Osteoblast (primary cell): ENCODE data around the gene ANKIB1. TPM values are rescaled to one million over a fixed set of nuclear protein-coding genes. Genes with fewer than 3 reads are reported as not detected.

Experiments
- DNase-seq: peaks from one replicate; pipeline ENCODE4 v3.0.0; 2011; ENCODE audit warnings: low spot score, mixed read lengths; ENCODE audit not compliant: insufficient read length; ENCODE audit errors: missing footprints
- H2AFZ ChIP-seq: 2 replicates; pipeline ENCODE4 v1.6.0; 2011; ENCODE audit warnings: mild to moderate bottlenecking, low read length
- H3K27ac ChIP-seq: 2 replicates; pipeline ENCODE4 v1.5.1; 2011; ENCODE audit warnings: mild to moderate bottlenecking, low read depth, low read length, moderate library complexity
- H3K27me3 ChIP-seq: 2 replicates; pipeline ENCODE4 v1.6.0; 2012; ENCODE audit warnings: mild to moderate bottlenecking, control low read depth, inconsistent platforms, low read length, moderate library complexity; ENCODE audit not compliant: insufficient read depth
- H3K36me3 ChIP-seq: 2 replicates; pipeline ENCODE4 v1.5.1; 2011; ENCODE audit warnings: mild to moderate bottlenecking, low read length, control low read depth, moderate library complexity; ENCODE audit not compliant: insufficient read depth
- H3K4me1 ChIP-seq: 2 replicates; pipeline ENCODE4 v1.5.1; 2011; ENCODE audit warnings: mild to moderate bottlenecking, low read length, control low read depth, moderate library complexity; ENCODE audit not compliant: insufficient read depth
- H3K4me2 ChIP-seq: 2 replicates; pipeline ENCODE4 v1.6.0; 2011; ENCODE audit warnings: mild to moderate bottlenecking, low read length; ENCODE audit not compliant: insufficient read depth
- H3K4me3 ChIP-seq: fragments of 200-600 bp; sonication (generic); 3 replicates; pipeline ENCODE4 v1.5.1; 2012; ENCODE audit warnings: mild to moderate bottlenecking, low read length, inconsistent platforms; ENCODE audit not compliant: insufficient read depth
- H3K79me2 ChIP-seq: 2 replicates; pipeline ENCODE4 v1.6.0; 2012; ENCODE audit warnings: mild to moderate bottlenecking, low read length, control low read depth, inconsistent platforms; ENCODE audit not compliant: insufficient read depth
- H3K9me3 ChIP-seq: 2 replicates; pipeline ENCODE4 v1.5.1; 2011; ENCODE audit warnings: low read depth, low read length, control low read depth
- H4K20me1 ChIP-seq: 2 replicates; pipeline ENCODE4 v1.6.0; 2012; ENCODE audit warnings: mild to moderate bottlenecking, low read length, control low read depth; ENCODE audit not compliant: insufficient read depth
- total RNA-seq: library from RNA; depleted of rRNA; stranded (reverse); fragments of >200 nt; gene quantifications from 2 replicates; pipeline ENCODE4 v1.2.3, GENCODE V29; 2012
- TF ChIP-seq, protein P1 (sequence below): IDR thresholded peaks from 2 replicates; pipeline ENCODE4 v1.5.1; 2011; ENCODE audit warnings: mild to moderate bottlenecking, low read depth, low read length, moderate library complexity; ENCODE audit errors: extremely low read depth

ANKIB1 gene, protein sequence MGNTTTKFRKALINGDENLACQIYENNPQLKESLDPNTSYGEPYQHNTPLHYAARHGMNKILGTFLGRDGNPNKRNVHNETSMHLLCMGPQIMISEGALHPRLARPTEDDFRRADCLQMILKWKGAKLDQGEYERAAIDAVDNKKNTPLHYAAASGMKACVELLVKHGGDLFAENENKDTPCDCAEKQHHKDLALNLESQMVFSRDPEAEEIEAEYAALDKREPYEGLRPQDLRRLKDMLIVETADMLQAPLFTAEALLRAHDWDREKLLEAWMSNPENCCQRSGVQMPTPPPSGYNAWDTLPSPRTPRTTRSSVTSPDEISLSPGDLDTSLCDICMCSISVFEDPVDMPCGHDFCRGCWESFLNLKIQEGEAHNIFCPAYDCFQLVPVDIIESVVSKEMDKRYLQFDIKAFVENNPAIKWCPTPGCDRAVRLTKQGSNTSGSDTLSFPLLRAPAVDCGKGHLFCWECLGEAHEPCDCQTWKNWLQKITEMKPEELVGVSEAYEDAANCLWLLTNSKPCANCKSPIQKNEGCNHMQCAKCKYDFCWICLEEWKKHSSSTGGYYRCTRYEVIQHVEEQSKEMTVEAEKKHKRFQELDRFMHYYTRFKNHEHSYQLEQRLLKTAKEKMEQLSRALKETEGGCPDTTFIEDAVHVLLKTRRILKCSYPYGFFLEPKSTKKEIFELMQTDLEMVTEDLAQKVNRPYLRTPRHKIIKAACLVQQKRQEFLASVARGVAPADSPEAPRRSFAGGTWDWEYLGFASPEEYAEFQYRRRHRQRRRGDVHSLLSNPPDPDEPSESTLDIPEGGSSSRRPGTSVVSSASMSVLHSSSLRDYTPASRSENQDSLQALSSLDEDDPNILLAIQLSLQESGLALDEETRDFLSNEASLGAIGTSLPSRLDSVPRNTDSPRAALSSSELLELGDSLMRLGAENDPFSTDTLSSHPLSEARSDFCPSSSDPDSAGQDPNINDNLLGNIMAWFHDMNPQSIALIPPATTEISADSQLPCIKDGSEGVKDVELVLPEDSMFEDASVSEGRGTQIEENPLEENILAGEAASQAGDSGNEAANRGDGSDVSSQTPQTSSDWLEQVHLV
- total RNA-seq: 93.7 and 98.1 TPM in 2 replicates

DNA sequence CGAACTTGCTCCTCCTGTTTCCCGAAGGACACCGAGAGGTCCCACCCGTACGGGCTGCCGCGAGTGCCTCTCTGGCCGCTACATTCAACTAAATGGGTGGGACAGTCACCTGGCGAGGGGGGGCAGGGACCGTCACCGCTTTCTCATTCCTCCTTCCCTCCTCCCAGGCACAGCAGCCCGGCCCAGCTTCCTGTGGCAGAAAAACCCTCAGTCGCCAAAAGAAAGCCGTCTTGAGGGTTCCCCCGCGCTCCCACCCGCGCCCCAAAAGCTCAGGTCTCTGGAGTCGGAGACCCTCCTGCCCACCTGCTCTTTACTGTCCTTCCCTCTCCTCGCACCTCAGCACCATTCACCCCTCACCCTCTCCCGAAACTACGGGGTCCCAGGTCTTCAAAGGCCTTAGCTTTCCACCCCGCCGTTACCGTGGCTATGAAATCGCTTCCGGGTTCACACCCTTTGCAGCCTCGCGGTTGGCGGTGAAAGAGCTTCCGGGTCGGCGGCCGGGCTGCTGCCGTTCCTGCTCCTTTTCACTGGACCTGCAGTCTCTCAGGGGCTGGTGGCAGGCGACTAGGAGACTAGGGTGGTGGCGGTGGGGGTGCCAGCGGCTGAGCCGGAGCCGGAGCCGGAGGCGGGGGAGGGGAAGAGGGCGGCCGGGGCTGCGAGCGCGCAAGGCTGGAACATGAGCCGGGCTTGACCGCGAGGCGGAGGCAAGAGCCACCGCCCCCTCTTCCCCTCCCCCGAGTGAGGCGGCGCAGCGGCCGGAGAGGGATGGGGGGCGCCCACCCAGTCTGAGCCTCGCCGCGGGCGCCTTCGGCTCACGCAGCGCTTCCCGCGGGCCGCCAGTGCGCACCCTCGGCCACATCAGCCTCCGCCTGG is at the start of gene ANKIB1, which contains the start of gene KRIT1:
ANKIB1 (plus strand) TSS at position 488 of the 873 bp plus-strand sequence. CDS start 49,005 bp downstream, outside the sequence.
KRIT1 (minus strand) TSS at position 428 of the 873 bp plus-strand sequence. CDS start 3,779 bp downstream, outside the sequence.
- H3K79me2 ChIP-seq: peaks cover 79% of the 10 kb centered on the region
- peak within 1 kb of the TSS; percentile 100 for H2AFZ ChIP-seq
- H4K20me1 ChIP-seq: peaks cover 20% of the 10 kb centered on the region
- TF ChIP-seq, protein P1, sequence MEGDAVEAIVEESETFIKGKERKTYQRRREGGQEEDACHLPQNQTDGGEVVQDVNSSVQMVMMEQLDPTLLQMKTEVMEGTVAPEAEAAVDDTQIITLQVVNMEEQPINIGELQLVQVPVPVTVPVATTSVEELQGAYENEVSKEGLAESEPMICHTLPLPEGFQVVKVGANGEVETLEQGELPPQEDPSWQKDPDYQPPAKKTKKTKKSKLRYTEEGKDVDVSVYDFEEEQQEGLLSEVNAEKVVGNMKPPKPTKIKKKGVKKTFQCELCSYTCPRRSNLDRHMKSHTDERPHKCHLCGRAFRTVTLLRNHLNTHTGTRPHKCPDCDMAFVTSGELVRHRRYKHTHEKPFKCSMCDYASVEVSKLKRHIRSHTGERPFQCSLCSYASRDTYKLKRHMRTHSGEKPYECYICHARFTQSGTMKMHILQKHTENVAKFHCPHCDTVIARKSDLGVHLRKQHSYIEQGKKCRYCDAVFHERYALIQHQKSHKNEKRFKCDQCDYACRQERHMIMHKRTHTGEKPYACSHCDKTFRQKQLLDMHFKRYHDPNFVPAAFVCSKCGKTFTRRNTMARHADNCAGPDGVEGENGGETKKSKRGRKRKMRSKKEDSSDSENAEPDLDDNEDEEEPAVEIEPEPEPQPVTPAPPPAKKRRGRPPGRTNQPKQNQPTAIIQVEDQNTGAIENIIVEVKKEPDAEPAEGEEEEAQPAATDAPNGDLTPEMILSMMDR: no peak
- no peaks in the 10 kb centered on the region for H3K9me3 ChIP-seq
- H3K27me3 ChIP-seq: no peaks in the 10 kb centered on the region
- H3K4me2 ChIP-seq: peak within 1 kb of the TSS; percentile 76
- H3K36me3 ChIP-seq: peaks cover 10% of the 10 kb centered on the region
- H3K4me1 ChIP-seq: peaks cover 19% of the 10 kb centered on the region
- H3K27ac ChIP-seq: peak within 1 kb of the TSS; percentile 86
- DNase-seq: peak; percentile 93
- peak within 1 kb of the TSS; percentile 95 for H3K4me3 ChIP-seq

DNA sequence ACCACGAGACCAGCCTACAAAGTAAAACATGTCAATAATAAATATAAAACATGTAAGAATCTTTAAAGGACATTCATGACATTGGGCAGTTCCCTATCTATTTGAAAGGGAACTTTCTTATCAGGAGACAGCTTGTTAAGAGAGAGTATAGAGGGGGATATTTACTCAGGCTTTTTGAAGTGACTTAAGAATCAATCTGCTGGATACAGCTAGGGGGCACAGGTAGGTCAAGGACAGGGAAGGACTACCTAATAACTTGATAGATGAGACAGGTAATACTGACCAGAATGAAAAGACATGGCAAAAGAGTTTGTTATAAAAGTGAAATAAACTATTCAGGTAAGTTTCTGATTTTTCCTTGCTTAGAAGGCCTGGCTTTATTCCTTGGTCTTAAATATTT is 45.0 kb upstream of the ANKIB1 start:
- H3K4me2 ChIP-seq: no peak overlapping the region
- H3K4me3 ChIP-seq: no peak overlapping the region
- H2AFZ ChIP-seq: no peak overlapping the region
- TF ChIP-seq, protein P1: no peak
- no peak overlapping the region for H3K27ac ChIP-seq
- H3K27me3 ChIP-seq: no peaks in the 10 kb centered on the region
- peaks cover 2% of the 10 kb centered on the region for H4K20me1 ChIP-seq
- H3K36me3 ChIP-seq: peaks cover 42% of the 10 kb centered on the region
- no peaks in the 10 kb centered on the region for H3K9me3 ChIP-seq
- no peaks in the 10 kb centered on the region for H3K79me2 ChIP-seq
- no peak for DNase-seq
- no peaks in the 10 kb centered on the region for H3K4me1 ChIP-seq

DNA sequence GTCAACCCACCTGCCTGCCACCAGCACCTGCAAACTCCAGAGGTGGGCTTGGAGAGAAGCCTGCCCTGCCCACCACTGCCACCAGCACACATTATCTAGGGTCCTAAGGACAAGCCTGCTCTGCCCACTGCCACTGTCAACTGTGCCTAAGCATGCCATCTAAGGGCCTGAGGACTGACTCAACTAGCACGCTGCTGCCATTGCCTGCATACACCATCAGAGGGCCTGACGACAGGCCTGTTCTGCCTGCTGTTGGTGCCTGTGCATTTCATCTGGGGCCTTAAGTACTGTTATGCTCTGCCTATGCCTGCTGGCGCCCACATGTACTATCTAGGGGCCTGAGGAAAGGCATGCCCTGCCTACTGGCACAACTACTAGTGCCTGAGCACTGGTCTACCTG is 39.8 kb upstream of the ANKIB1 start:
- H3K9me3 ChIP-seq: no peaks in the 10 kb centered on the region
- no peak for DNase-seq
- TF ChIP-seq, protein P1: no peak
- H3K4me2 ChIP-seq: no peak overlapping the region
- H4K20me1 ChIP-seq: peaks cover 6% of the 10 kb centered on the region
- peaks cover 45% of the 10 kb centered on the region for H3K36me3 ChIP-seq
- no peak overlapping the region for H3K4me3 ChIP-seq
- H3K27ac ChIP-seq: no peak overlapping the region
- H2AFZ ChIP-seq: no peak overlapping the region
- H3K4me1 ChIP-seq: no peaks in the 10 kb centered on the region
- H3K79me2 ChIP-seq: peaks cover 26% of the 10 kb centered on the region
- no peaks in the 10 kb centered on the region for H3K27me3 ChIP-seq
